Right lobe of liver (tissue), 6 donors: ENCODE data around the gene STAT4. TPM values are rescaled to one million over a fixed set of nuclear protein-coding genes. Genes with fewer than 3 reads are reported as not detected.

Experiments used
- ATAC-seq, 4 donors: fragments of 200-7000 bp; cut with Tn5 transposase; one replicate each; pipeline ENCODE4 v1.9.1; 2020; ENCODE audit warnings: mild to moderate bottlenecking in 4 of 4, moderate library complexity in 4 of 4
- DNase-seq, 3 donors: peaks; one replicate each; pipeline ENCODE4 v3.0.0-alpha.2; 2020
- H3K27ac ChIP-seq, 3 donors: fragments of 200-600 bp; one replicate each; pipeline ENCODE4 v1.8.0; 2022
- H3K27me3 ChIP-seq, 2 donors: fragments of 200-600 bp; one replicate each; pipeline ENCODE4 v1.8.0; 2022
- H3K36me3 ChIP-seq, 4 donors: fragments of 200-600 bp; sonication (generic) in 1 of 4; one replicate each; pipeline versions ENCODE4 v1.5.1 to v1.8.0; 2017 to 2022; ENCODE audit warnings: control low read depth in 1 of 4
- H3K4me1 ChIP-seq, 4 donors: fragments of 200-600 bp; sonication (generic) in 1 of 4; one replicate each; pipeline versions ENCODE4 v1.5.1 to v1.8.0; 2017 to 2022; ENCODE audit warnings: control low read depth in 1 of 4
- H3K4me3 ChIP-seq, 3 donors: fragments of 200-600 bp; one replicate each; pipeline ENCODE4 v1.8.0; 2022
- H3K9me3 ChIP-seq, 4 donors: fragments of 200-600 bp; sonication (generic) in 1 of 4; one replicate each; pipeline versions ENCODE4 v1.5.1 to v1.8.0; 2017 to 2022; ENCODE audit warnings: control low read depth in 1 of 4
- CTCF ChIP-seq, 4 donors: fragments of 200-600 bp in 3 of 4; fragments of 450-650 bp in 1 of 4; IDR thresholded peaks; one replicate each; pipeline versions ENCODE4 v1.5.1 to v1.8.0; 2016 to 2022; ENCODE audit warnings: antibody characterized with exemption in 4 of 4, mild to moderate bottlenecking in 2 of 4
- POLR2A ChIP-seq: fragments of 450-650 bp; IDR thresholded peaks from one replicate; pipeline ENCODE4 v1.6.1; 2017; ENCODE audit warnings: antibody characterized with exemption, mild to moderate bottlenecking
- WGBS: methylation state at CpG from one replicate; pipeline ENCODE4 v1.1.6; 2018; ENCODE audit warnings: low coverage, low lambda C conversion rate; ENCODE audit not compliant: insufficient coverage; ENCODE audit errors: missing lambda C conversion rate; 5-methylcytosine and 5-hydroxymethylcytosine counted together
- intact Hi-C, 2 donors: fragments of 100-400 bp; cut with DNase I; formaldehyde crosslinking; loops; one replicate each; pipeline versions ENCODE4 v1.11.2 to v1.14.1; 2022
- total RNA-seq, 6 experiments: library from RNA; depleted of rRNA in 2 of 6; stranded (reverse); fragments of >200 nt in 2 of 6; fragmentation: NEBNext Ultra II Directional in 3 of 6; extraction: Animal tissue kit (Norgen Biotek cat#: 25700) in 3 of 6; gene quantifications; one replicate each; pipeline versions ENCODE4 v1.1.0 to v1.2.4, GENCODE V29; 2016 to 2023
- donor health status: DM: no; HTN: yes; CAD: no.
- donor health status: DM: no; HTN: no; CAD: no.
- donor health status: DM: no; HTN: no; CAD: no.
- donor health status: DM: no; HTN: yes; CAD: no.
- donor health status: DM: no; HTN: yes; CAD: no.

STAT4 gene
- total RNA-seq, 6 experiments from 2014 or later = 0.90 to 6.1 (median 3.2) TPM

DNA sequence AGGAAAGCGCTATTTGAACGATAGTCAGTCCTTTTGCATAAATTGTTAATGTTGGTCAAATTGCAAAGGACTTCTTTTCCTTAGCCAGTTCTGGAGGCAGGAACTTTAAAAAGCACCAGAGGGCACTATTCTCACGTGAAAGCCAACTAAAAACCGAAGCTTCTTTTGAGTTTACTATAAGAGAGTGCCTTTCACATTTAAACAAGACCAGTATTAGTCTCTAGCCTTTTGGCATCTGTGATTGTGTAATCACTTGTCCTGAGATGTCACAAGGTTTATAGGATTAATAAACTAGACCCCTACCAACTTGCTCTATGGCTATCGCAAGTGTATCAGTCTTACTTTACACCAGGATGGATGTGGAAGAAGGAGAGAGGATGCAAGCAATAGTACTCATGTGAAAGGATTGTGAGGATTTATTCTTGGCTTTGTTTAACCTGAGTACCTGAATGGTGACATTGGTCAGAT lies 14.4 kb upstream of the STAT4 start:
- Histone ChIP-seq H3K4me3 (no peak overlapping the region), H3K36me3 (no peaks in the 10 kb centered on the region), H3K9me3 (no peaks in the 10 kb centered on the region), H3K27ac (peak overlapping the region in 2 of 3 donors; percentile 19 to 78), H3K4me1 (peaks cover 0 to 55% (median 18%) of the 10 kb centered on the region in 4 donors), H3K27me3 (no peaks in the 10 kb centered on the region)
- DNase-seq = no peak
- WGBS = 9% methylated on average over 5 of the region's 5 CpGs
- peak; percentile 59 to 82 (median 72) for ATAC-seq
- intact Hi-C loops = loop anchor here in 1 of 2 donors (10.0 kb wide), 1 partner anchor 340 kb away; no protein-coding TSS in a partner anchor
- TF ChIP-seq CTCF (IDR thresholded peaks at IDR 0.05) (peak; percentile 59 to 68 (median 65)), POLR2A (no peak)

DNA sequence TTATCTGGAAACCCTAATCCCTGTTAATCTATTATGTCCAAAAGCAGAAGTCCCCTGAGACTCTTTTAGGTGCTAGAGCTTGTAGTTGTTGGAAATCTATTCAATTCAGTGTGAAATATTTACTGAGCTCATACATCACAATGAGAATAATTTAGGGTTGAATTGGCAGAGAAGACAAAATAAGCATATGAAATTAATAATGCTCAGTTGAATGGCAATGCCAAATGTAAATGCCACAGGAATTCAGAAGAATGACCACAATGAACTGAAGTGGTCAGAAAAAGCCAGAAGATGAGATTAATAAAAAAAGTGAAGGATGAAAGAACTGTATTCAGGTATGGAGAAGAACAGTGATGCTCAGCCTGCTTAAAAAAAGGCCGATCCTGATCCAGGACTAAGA lies 8.0 kb upstream of the STAT4 start:
- intact Hi-C loops = loop anchor here in 1 of 2 donors (10.0 kb wide), 1 partner anchor 104 kb away; no protein-coding TSS in a partner anchor
- ATAC-seq = no peak
- H3K36me3 ChIP-seq = no peaks in the 10 kb centered on the region
- no peak for DNase-seq
- no peak overlapping the region for H3K4me3 ChIP-seq
- 100% methylated on average over 1 of the region's 1 CpG for WGBS
- no peaks in the 10 kb centered on the region for H3K9me3 ChIP-seq
- H3K4me1 ChIP-seq = no peaks in the 10 kb centered on the region
- TF ChIP-seq POLR2A = no peak
- TF ChIP-seq CTCF (IDR thresholded peaks at IDR 0.05) = no peak
- H3K27ac ChIP-seq = no peak overlapping the region
- H3K27me3 ChIP-seq = no peaks in the 10 kb centered on the region

DNA sequence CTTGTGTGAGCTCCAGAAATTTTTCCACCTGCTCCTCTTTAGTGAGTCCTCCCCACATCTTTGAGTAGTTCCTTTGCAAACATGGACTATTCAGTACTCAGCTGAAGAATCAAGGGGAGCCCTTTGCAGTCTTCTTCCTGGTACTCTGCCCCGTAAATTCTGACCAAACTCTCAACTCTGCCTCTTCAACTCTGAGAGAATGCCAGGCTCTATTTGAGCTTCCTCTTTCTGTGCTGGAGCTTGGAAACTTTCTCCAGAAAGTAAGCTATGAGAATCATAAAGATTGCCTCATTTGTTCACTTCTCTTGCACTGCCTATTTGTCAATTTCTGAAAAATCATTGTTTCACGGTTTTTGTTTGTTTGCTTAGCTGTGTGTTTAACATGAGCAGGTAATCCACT lies 7.4 kb upstream of the STAT4 start:
- H3K4me1 ChIP-seq = no peaks in the 10 kb centered on the region
- WGBS = 61% methylated on average over 2 of the region's 2 CpGs
- H3K27ac ChIP-seq = no peak overlapping the region
- TF ChIP-seq POLR2A = no peak
- no peak for TF ChIP-seq CTCF (IDR thresholded peaks at IDR 0.05)
- H3K36me3 ChIP-seq = no peaks in the 10 kb centered on the region
- ATAC-seq = peak in 3 of 4 donors; percentile 27 to 35 (median 28)
- no peaks in the 10 kb centered on the region for H3K27me3 ChIP-seq
- intact Hi-C loops = loop anchor here in 1 of 2 donors (10.0 kb wide), 1 partner anchor 103 kb away; no protein-coding TSS in a partner anchor
- no peak for DNase-seq
- no peak overlapping the region for H3K4me3 ChIP-seq
- H3K9me3 ChIP-seq = no peaks in the 10 kb centered on the region

GRCh38 chr2:191155608-191156071 lies 4.8 kb upstream of the STAT4 start:
- intact Hi-C loops = loop anchor here in 1 of 2 donors (10.0 kb wide), 1 partner anchor 101 kb away; no protein-coding TSS in a partner anchor
- 40% methylated on average over 1 of the region's 1 CpG for WGBS
- H3K36me3 ChIP-seq = no peaks in the 10 kb centered on the region
- ATAC-seq (peak; percentile 50 to 74 (median 66)), DNase-seq (no peak)
- no peaks in the 10 kb centered on the region for H3K27me3 ChIP-seq
- H3K27ac ChIP-seq = no peak overlapping the region
- TF ChIP-seq CTCF (IDR thresholded peaks at IDR 0.05) (peak; percentile 53 to 63 (median 59)), POLR2A (no peak)
- peaks cover 0 to 7% (median 0%) of the 10 kb centered on the region in 4 donors for H3K4me1 ChIP-seq
- no peak overlapping the region for H3K4me3 ChIP-seq
- no peaks in the 10 kb centered on the region for H3K9me3 ChIP-seq
